Measurements from ENCODE around the gene CASK.

DNA sequence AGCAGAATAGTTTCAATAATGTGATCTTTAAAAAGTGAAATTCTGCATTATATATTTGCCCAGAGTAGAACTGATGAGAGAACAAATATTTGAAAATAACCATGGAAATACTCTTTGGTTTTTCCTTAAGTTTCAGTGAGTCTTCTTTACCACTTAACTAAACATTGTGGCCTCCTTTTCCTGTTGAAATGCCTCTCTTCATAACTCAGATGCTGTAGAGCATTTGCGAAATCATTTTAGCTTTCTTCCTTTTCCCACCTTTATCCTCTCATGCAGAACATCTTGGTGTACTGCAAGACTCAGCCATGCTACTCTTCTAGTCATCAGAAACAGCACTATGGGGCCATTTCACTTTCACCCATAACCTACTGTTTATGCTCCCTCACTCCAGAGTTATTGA lies 48.2 kb downstream of the CASK start:
- TF ChIP-seq ZFP3 (CRISPR knock-in tag; IDR thresholded peaks at IDR 0.05): no peak
- TF ChIP-seq, protein P1, sequence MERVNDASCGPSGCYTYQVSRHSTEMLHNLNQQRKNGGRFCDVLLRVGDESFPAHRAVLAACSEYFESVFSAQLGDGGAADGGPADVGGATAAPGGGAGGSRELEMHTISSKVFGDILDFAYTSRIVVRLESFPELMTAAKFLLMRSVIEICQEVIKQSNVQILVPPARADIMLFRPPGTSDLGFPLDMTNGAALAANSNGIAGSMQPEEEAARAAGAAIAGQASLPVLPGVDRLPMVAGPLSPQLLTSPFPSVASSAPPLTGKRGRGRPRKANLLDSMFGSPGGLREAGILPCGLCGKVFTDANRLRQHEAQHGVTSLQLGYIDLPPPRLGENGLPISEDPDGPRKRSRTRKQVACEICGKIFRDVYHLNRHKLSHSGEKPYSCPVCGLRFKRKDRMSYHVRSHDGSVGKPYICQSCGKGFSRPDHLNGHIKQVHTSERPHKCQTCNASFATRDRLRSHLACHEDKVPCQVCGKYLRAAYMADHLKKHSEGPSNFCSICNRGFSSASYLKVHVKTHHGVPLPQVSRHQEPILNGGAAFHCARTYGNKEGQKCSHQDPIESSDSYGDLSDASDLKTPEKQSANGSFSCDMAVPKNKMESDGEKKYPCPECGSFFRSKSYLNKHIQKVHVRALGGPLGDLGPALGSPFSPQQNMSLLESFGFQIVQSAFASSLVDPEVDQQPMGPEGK (CRISPR knock-in tag; IDR thresholded peaks at IDR 0.05; ENCODE audit: borderline replicate concordance): no peak

Measured in SK-N-SH treated with all-trans-retinoic acid at 6 μM for 48 hours (cell line).